SU-DHL-6 (cell line): ENCODE results near the gene SH3BGRL2.

Experiments used
- H2AFZ ChIP-seq: fragments of 200-600 bp; sonication (generic); 2 replicates; pipeline ENCODE4 v1.6.1; 2014; ENCODE audit warnings: low read depth, mild to moderate bottlenecking, moderate library complexity, mixed read lengths, antibody characterized with exemption, low read length; ENCODE audit not compliant: severe bottlenecking
- H3F3A ChIP-seq: fragments of 200-600 bp; shearing (Covaris generic); 2 replicates; pipeline ENCODE4 v1.6.0; 2016; ENCODE audit warnings: antibody characterized with exemption, mild to moderate bottlenecking; ENCODE audit not compliant: insufficient read depth
- H3K27ac ChIP-seq: fragments of 200-600 bp; sonication (generic); 2 replicates; pipeline ENCODE4 v1.5.1; 2016; ENCODE audit warnings: low read depth, mild to moderate bottlenecking, low read length, moderate library complexity, mixed read lengths
- H3K27me3 ChIP-seq: fragments of 200-600 bp; sonication (generic), shearing (Covaris generic); 2 replicates; pipeline ENCODE4 v1.6.0; 2014; ENCODE audit warnings: mild to moderate bottlenecking, low read length
- H3K36me3 ChIP-seq: fragments of 200-600 bp; sonication (generic); 2 replicates; pipeline ENCODE4 v1.6.1; 2014; ENCODE audit warnings: mild to moderate bottlenecking, low read length, mixed read lengths
- H3K4me2 ChIP-seq: fragments of 300-600, 200-600 bp; shearing (Covaris generic), sonication (generic); 2 replicates; pipeline ENCODE4 v1.6.0; 2014; ENCODE audit warnings: low read length, low read depth, mild to moderate bottlenecking; ENCODE audit not compliant: poor library complexity, severe bottlenecking
- H3K4me3 ChIP-seq: fragments of 200-600 bp; sonication (generic); 2 replicates; pipeline ENCODE4 v1.5.1; 2014; ENCODE audit warnings: antibody characterized with exemption, low read length, mild to moderate bottlenecking, mixed read lengths; ENCODE audit not compliant: insufficient read depth, poor library complexity, severe bottlenecking
- H3K79me2 ChIP-seq: fragments of 200-600 bp; sonication (generic); 2 replicates; pipeline ENCODE4 v1.6.1; 2014; ENCODE audit warnings: mild to moderate bottlenecking, low read length, moderate library complexity; ENCODE audit not compliant: insufficient read depth
- H3K9ac ChIP-seq: fragments of 200-600 bp; sonication (generic); 2 replicates; pipeline ENCODE4 v1.7.0; 2014; ENCODE audit warnings: mild to moderate bottlenecking, low read length
- H3K9me2 ChIP-seq: fragments of 200-600 bp; sonication (generic); replicated peaks from 2 replicates; pipeline ENCODE4 v1.6.1; 2014; ENCODE audit warnings: low read length; ENCODE audit not compliant: insufficient read depth
- H3K9me3 ChIP-seq: fragments of 200-600 bp; sonication (generic); 2 replicates; pipeline ENCODE4 v1.6.1; 2014; ENCODE audit warnings: low read length, mixed read lengths; ENCODE audit not compliant: insufficient read depth
- H4K20me1 ChIP-seq: fragments of 200-600 bp; sonication (generic); 2 replicates; pipeline ENCODE4 v1.6.1; 2014; ENCODE audit warnings: low read depth, mild to moderate bottlenecking, antibody characterized with exemption, low read length, moderate library complexity, mixed read lengths
- EZH2phosphoT487 ChIP-seq: fragments of 200-600 bp; sonication (generic), shearing (Covaris generic); conservative IDR thresholded peaks from 2 replicates; pipeline ENCODE4 v1.6.1; 2018; ENCODE audit warnings: mild to moderate bottlenecking, antibody characterized with exemption, low read length, moderate library complexity, mixed read lengths
- TF ChIP-seq, protein P1 (sequence below): fragments of 200-600 bp; sonication (generic); IDR thresholded peaks from one replicate; pipeline ENCODE4 v1.5.1; 2017; ENCODE audit warnings: antibody characterized with exemption, mild to moderate bottlenecking, low read length, moderate library complexity; ENCODE audit not compliant: insufficient read depth, poor library complexity, severe bottlenecking

SH3BGRL2 gene

DNA sequence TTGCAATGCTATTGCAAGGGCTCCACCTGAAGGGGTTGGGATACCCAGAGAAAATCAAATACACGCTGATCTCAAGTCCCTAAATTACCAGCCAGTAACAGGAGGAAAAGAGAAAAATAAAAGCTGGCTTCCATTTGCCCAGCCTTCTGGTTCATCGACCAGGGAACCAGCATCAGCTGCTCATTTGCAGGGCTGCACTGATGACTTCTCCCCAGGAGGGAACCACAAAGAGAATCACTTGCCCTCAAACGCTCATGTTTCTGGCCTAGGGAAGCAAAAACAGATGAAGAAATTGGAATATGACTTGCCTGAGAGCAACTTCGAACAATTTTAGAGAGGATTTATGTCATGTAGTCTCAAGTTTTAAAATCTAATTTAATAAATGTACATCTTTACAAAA lies 119.7 kb downstream of the SH3BGRL2 start:
- H3F3A ChIP-seq, result no peaks in the 10 kb centered on the region
- H3K27ac ChIP-seq, result no peak overlapping the region
- no peak overlapping the region for H3K9ac ChIP-seq
- H2AFZ ChIP-seq, result no peak overlapping the region
- H3K27me3 ChIP-seq, result no peaks in the 10 kb centered on the region
- no peaks in the 10 kb centered on the region for H3K9me3 ChIP-seq
- H3K9me2 ChIP-seq, result no peaks in the 10 kb centered on the region
- H3K36me3 ChIP-seq, result no peaks in the 10 kb centered on the region
- H3K4me3 ChIP-seq, result no peak overlapping the region
- no peaks in the 10 kb centered on the region for H4K20me1 ChIP-seq
- no peak overlapping the region for H3K4me2 ChIP-seq
- TF ChIP-seq, protein P1, sequence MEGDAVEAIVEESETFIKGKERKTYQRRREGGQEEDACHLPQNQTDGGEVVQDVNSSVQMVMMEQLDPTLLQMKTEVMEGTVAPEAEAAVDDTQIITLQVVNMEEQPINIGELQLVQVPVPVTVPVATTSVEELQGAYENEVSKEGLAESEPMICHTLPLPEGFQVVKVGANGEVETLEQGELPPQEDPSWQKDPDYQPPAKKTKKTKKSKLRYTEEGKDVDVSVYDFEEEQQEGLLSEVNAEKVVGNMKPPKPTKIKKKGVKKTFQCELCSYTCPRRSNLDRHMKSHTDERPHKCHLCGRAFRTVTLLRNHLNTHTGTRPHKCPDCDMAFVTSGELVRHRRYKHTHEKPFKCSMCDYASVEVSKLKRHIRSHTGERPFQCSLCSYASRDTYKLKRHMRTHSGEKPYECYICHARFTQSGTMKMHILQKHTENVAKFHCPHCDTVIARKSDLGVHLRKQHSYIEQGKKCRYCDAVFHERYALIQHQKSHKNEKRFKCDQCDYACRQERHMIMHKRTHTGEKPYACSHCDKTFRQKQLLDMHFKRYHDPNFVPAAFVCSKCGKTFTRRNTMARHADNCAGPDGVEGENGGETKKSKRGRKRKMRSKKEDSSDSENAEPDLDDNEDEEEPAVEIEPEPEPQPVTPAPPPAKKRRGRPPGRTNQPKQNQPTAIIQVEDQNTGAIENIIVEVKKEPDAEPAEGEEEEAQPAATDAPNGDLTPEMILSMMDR, result no peak
- no peak for TF ChIP-seq EZH2phosphoT487
- H3K79me2 ChIP-seq, result no peaks in the 10 kb centered on the region
